CD4-positive, alpha-beta T cell (primary cell): ENCODE results near the gene FGG. TPM values are rescaled to one million over a fixed set of nuclear protein-coding genes. Genes with fewer than 3 reads are reported as not detected.
"Not testable (repeated sequence)": the region's sequence is repeated elsewhere in the genome, so short reads cannot be mapped to it uniquely, and the experiment has no call there.

Experiments
- ATAC-seq: fragments of 200-7000 bp; cut with Tn5 transposase; one replicate; pipeline ENCODE4 v1.10.0; 2022; ENCODE audit warnings: mild to moderate bottlenecking; ENCODE audit not compliant: poor library complexity
- CTCF ChIA-PET: fragments of 350-600 bp; sonication (Branson Sonifier 250); formaldehyde crosslinking; loops from one replicate; lab custom pipeline; 2021; ENCODE audit warnings: antibody characterized with exemption, inconsistent platforms; lab: Charles Lee
- POLR2A ChIA-PET: fragments of 350-600 bp; sonication (Branson Sonifier 250); formaldehyde crosslinking; loops from one replicate; lab custom pipeline; 2021; ENCODE audit warnings: antibody characterized with exemption, inconsistent platforms; lab: Charles Lee
- DNase-seq, 14 experiments: peaks; one replicate each; pipeline ENCODE4 v3.0.0-alpha.2; 2013 to 2020; ENCODE audit warnings: mixed read lengths in 2 of 14
- H3K27ac ChIP-seq, 2 donors: one replicate each; pipeline versions ENCODE4 v1.5.1 to v1.7.0; 2013; ENCODE audit warnings: low read length in 2 of 2, low read depth in 1 of 2, mild to moderate bottlenecking in 1 of 2
- H3K27me3 ChIP-seq, 2 experiments: 1 replicate in 1 of 2; 2 replicates in 1 of 2; pipeline versions ENCODE4 v1.6.1 to v1.7.0; 2013; ENCODE audit warnings: low read length in 2 of 2, control low read depth in 1 of 2, mild to moderate bottlenecking in 1 of 2, moderate library complexity in 1 of 2; ENCODE audit not compliant: insufficient read depth in 2 of 2, control insufficient read depth in 1 of 2
- H3K36me3 ChIP-seq: one replicate; pipeline ENCODE4 v1.6.1; 2013; ENCODE audit warnings: low read length, control low read depth; ENCODE audit not compliant: insufficient read depth
- H3K4me1 ChIP-seq: one replicate; pipeline ENCODE4 v1.6.1; 2013; ENCODE audit warnings: low read length, control low read depth; ENCODE audit not compliant: insufficient read depth
- H3K4me3 ChIP-seq: one replicate; pipeline ENCODE4 v1.5.1; 2013; ENCODE audit warnings: mild to moderate bottlenecking, low read length, moderate library complexity
- H3K9me3 ChIP-seq, 2 experiments: 1 replicate in 1 of 2; 2 replicates in 1 of 2; pipeline versions ENCODE4 v1.6.1 to v1.7.0; 2013; ENCODE audit warnings: low read length in 2 of 2, mild to moderate bottlenecking in 2 of 2, control low read depth in 1 of 2, moderate library complexity in 1 of 2; ENCODE audit not compliant: control insufficient read depth in 1 of 2, insufficient read depth in 1 of 2
- H3K27ac Mint-ChIP-seq: one replicate; pipeline ENCODE4 v1.8.0; 2020; ENCODE audit warnings: mixed read lengths
- H3K27me3 Mint-ChIP-seq: one replicate; pipeline ENCODE4 v1.8.0; 2021; ENCODE audit warnings: mixed read lengths
- H3K36me3 Mint-ChIP-seq: one replicate; pipeline ENCODE4 v1.8.0; 2021; ENCODE audit warnings: low read depth, mixed read lengths
- H3K4me1 Mint-ChIP-seq: one replicate; pipeline ENCODE4 v1.8.0; 2021; ENCODE audit warnings: low read depth, mixed read lengths
- H3K4me3 Mint-ChIP-seq: one replicate; pipeline ENCODE4 v1.8.0; 2020; ENCODE audit warnings: mild to moderate bottlenecking, mixed read lengths
- H3K9me3 Mint-ChIP-seq: one replicate; pipeline ENCODE4 v1.8.0; 2020; ENCODE audit warnings: mixed read lengths
- intact Hi-C, 2 experiments: fragments of 100-400 bp; cut with DNase I in 1 of 2; cut with micrococcal nuclease in 1 of 2; formaldehyde crosslinking; loops; one replicate each; pipeline versions ENCODE4 v1.15.1 to v1.9.0; 2023 to 2025; cut with DNase I, micrococcal nuclease
- total RNA-seq, 174 experiments: library from RNA in 2 of 174; stranded (reverse) in 2 of 174; gene quantifications; one replicate each; pipeline ENCODE4 v1.2.3 and lab custom pipeline; 2021 to 2026
- TF ChIP-seq, protein P1 (sequence below): fragments of 200-600 bp; IDR thresholded peaks from one replicate; pipeline ENCODE4 v1.8.0; 2022; ENCODE audit warnings: antibody characterized with exemption, mild to moderate bottlenecking

Gene FGG
- total RNA-seq, 2 experiments from 2014 or later, result not detected

- peaks cover 23% of the 10 kb centered on the region for H3K27me3 Mint-ChIP-seq
- TF ChIP-seq, protein P1, sequence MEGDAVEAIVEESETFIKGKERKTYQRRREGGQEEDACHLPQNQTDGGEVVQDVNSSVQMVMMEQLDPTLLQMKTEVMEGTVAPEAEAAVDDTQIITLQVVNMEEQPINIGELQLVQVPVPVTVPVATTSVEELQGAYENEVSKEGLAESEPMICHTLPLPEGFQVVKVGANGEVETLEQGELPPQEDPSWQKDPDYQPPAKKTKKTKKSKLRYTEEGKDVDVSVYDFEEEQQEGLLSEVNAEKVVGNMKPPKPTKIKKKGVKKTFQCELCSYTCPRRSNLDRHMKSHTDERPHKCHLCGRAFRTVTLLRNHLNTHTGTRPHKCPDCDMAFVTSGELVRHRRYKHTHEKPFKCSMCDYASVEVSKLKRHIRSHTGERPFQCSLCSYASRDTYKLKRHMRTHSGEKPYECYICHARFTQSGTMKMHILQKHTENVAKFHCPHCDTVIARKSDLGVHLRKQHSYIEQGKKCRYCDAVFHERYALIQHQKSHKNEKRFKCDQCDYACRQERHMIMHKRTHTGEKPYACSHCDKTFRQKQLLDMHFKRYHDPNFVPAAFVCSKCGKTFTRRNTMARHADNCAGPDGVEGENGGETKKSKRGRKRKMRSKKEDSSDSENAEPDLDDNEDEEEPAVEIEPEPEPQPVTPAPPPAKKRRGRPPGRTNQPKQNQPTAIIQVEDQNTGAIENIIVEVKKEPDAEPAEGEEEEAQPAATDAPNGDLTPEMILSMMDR, result no peak
- H3K9me3 Mint-ChIP-seq, result no peaks in the 10 kb centered on the region
These were observed 14.4 kb downstream of the FGG start for GRCh38 chr4:154597798-154598774.

DNA sequence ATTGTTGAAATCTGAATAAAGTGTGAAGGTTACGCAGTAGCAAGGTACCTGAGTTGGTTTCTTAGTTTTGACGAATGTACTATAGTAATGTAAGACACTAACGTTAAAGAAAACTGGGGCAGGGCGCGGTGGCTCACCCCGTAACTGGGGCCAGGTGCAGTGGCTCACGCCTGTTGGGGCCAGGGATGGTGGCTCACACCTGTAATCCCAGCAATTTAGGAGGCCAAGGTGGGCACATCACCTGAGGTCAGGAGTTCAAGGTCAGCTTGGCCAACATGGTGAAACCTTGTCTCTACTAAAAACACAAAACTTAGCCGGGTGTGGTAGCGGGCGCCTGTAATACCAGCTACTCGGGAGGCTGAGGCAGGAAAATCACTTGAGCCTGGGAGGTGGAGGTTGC lies 15.2 kb downstream of the FGG start:
- H3K4me1 ChIP-seq, CTCF ChIA-PET, H3K36me3 ChIP-seq, ATAC-seq, H3K36me3 Mint-ChIP-seq, H3K27ac Mint-ChIP-seq, H3K4me3 Mint-ChIP-seq, H3K27ac ChIP-seq, H3K9me3 ChIP-seq, intact Hi-C loops, H3K27me3 ChIP-seq, POLR2A ChIA-PET, H3K4me3 ChIP-seq, H3K9me3 Mint-ChIP-seq, H3K4me1 Mint-ChIP-seq, DNase-seq: not testable (repeated sequence)
- peaks cover 22% of the 10 kb centered on the region for H3K27me3 Mint-ChIP-seq

More at GRCh38 chr4:154597798-154598774, 14.4 kb downstream of the FGG start:
- no peak overlapping the region for H3K4me3 ChIP-seq
- ATAC-seq (no peak), DNase-seq (no peak)
- H3K27me3 ChIP-seq, result peaks cover 0 to 5% of the 10 kb centered on the region in 2 experiments
- H3K9me3 ChIP-seq, result no peaks in the 10 kb centered on the region
- intact Hi-C loops, result no loop called here
- no peaks in the 10 kb centered on the region for H3K4me1 ChIP-seq
- Mint-ChIP-seq H3K27ac (no peak overlapping the region), H3K4me1 (no peaks in the 10 kb centered on the region), H3K36me3 (no peaks in the 10 kb centered on the region), H3K4me3 (no peak overlapping the region)
- ChIA-PET POLR2A (no interaction called here), CTCF (no interaction called here)
- no peak overlapping the region for H3K27ac ChIP-seq
- H3K36me3 ChIP-seq, result no peaks in the 10 kb centered on the region

DNA sequence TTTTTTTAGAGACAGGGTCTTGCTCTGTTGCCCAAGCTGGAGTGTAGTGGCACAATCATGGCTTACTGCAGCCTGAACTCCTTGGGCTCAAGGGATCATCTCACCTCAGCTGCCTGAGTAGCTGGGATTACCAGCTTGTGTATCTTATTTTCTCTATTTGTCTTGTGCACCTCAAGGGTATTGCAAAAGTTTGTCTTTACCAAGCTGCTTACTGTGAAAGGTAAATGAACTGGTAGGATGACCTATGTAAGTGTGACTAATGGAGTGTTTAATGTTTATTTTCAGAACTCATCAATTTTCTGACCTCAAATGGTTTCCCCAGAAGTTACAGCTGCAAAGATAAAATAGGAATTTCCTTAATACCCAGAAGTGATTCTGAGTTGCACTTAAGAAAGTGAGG lies 16.6 kb downstream of the FGG start:
- no peak overlapping the region for H3K27ac Mint-ChIP-seq
- TF ChIP-seq, protein P1, result no peak
- Histone ChIP-seq H3K4me3 (no peak overlapping the region), H3K27ac (no peak overlapping the region), H3K36me3 (no peaks in the 10 kb centered on the region), H3K27me3 (peaks cover 0 to 2% of the 10 kb centered on the region in 2 experiments), H3K4me1 (no peaks in the 10 kb centered on the region), H3K9me3 (no peaks in the 10 kb centered on the region)
- intact Hi-C loops, result no loop called here
- no peak overlapping the region for H3K4me3 Mint-ChIP-seq
- ATAC-seq, result no peak
- H3K27me3 Mint-ChIP-seq, result peaks cover 18% of the 10 kb centered on the region
- H3K36me3 Mint-ChIP-seq, result no peaks in the 10 kb centered on the region
- no peak for DNase-seq
- no peaks in the 10 kb centered on the region for H3K4me1 Mint-ChIP-seq
- no peaks in the 10 kb centered on the region for H3K9me3 Mint-ChIP-seq
- ChIA-PET CTCF (no interaction called here), POLR2A (interaction anchor here (0.8 kb wide), 1 partner anchor 47 kb away, joined by 3 read pairs; no protein-coding TSS in a partner anchor)

DNA sequence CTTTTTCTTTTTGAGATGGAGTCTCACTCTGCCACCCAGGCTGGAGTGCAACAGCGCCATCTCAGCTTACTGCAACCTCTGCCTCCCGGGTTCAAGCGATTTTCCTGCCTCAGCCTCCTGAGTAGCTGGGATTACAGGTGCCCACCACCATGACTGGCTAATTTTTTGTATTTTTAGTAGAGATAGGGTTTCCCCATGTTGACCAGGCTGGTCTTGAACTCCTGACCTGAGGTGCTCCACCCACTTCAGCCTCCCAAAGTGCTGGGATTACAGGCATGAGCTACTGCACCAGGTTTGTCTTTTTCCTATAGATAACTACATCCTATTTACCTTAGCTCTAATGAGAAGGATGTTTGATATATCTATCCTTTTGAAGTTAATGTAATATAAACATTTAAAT lies 18.1 kb downstream of the FGG start:
- DNase-seq, H3K4me1 Mint-ChIP-seq, H3K27ac Mint-ChIP-seq, H3K36me3 ChIP-seq, POLR2A ChIA-PET, intact Hi-C loops, ATAC-seq, H3K36me3 Mint-ChIP-seq, H3K4me3 Mint-ChIP-seq, H3K4me1 ChIP-seq, H3K9me3 ChIP-seq, H3K27ac ChIP-seq, H3K4me3 ChIP-seq, H3K9me3 Mint-ChIP-seq, H3K27me3 ChIP-seq: not testable (repeated sequence)
- H3K27me3 Mint-ChIP-seq, result peaks cover 25% of the 10 kb centered on the region
- CTCF ChIA-PET, result interaction anchor here (1.0 to 1.9 kb wide), 2 partner anchors 13 to 25 kb away, joined by 3 to 5 read pairs; no protein-coding TSS in a partner anchor
